HL-60 (cell line): ENCODE data around the gene TBC1D5.

ENCODE experiments used
- DNase-seq, 2 experiments: peaks; one replicate each; pipeline ENCODE4 v3.0.0-alpha.2; 2010 to 2020; ENCODE audit warnings: low read depth in 1 of 2, low spot score in 1 of 2
- H3K27ac ChIP-seq: fragments of 250-450 bp; sonication (Bioruptor Pico); replicated peaks from 2 replicates; pipeline ENCODE4 v1.5.1; 2020; ENCODE audit warnings: mild to moderate bottlenecking, moderate library complexity
- H3K27me3 ChIP-seq: fragments of 250-450 bp; sonication (Bioruptor Pico); 2 replicates; pipeline ENCODE4 v1.5.1; 2021; ENCODE audit warnings: mild to moderate bottlenecking, moderate library complexity; ENCODE audit not compliant: insufficient read depth, poor library complexity, severe bottlenecking
- H3K4me3 ChIP-seq: replicated peaks from 2 replicates; pipeline ENCODE4 v1.5.1; 2011; ENCODE audit warnings: mild to moderate bottlenecking, control low read depth, low read length; ENCODE audit not compliant: insufficient read depth
- GABPA ChIP-seq: IDR thresholded peaks from 2 replicates; pipeline ENCODE4 v1.6.1; 2012; ENCODE audit warnings: low read depth
- POLR2AphosphoS5 ChIP-seq: IDR thresholded peaks from 2 replicates; pipeline ENCODE4 v1.6.1; 2012; ENCODE audit warnings: low read depth
- SPI1 ChIP-seq: IDR thresholded peaks from 2 replicates; pipeline ENCODE4 v1.6.1; 2012; ENCODE audit warnings: low read depth, mild to moderate bottlenecking, borderline replicate concordance
- TF ChIP-seq, protein P1 (sequence below): IDR thresholded peaks from 2 replicates; pipeline ENCODE4 v1.6.1; 2012; ENCODE audit warnings: low read depth; ENCODE audit not compliant: insufficient replicate concordance
- TF ChIP-seq, protein P2 (sequence below): IDR thresholded peaks from one replicate; pipeline ENCODE4 v1.5.1; 2011; ENCODE audit warnings: low read length, control low read depth, inconsistent platforms; ENCODE audit not compliant: insufficient read depth

TBC1D5 gene

DNA sequence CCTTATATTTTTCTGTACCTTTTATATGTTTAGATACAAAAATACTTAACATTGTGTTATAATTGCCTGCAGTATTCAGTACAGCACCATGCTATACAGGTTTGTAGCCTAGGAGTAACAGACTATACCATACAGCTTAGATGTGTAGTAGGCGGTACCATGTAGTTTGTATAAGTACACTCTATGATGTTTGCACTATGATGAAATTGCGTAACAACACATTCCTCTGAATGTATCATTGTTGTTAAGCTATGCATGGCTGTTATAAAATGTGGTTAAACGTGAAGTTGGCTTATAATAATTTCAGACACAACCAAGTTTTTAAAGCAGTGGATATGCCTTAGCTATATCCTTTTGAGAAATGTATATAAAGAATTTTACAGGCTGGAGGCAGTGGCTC is 529.3 kb downstream of the TBC1D5 start:
- H3K27me3 ChIP-seq: no peaks in the 10 kb centered on the region
- DNase-seq: no peak
- no peak overlapping the region for H3K4me3 ChIP-seq
- no peak overlapping the region for H3K27ac ChIP-seq
- TF ChIP-seq GABPA (no peak), POLR2AphosphoS5 (no peak), SPI1 (no peak)
- TF ChIP-seq, protein P1, sequence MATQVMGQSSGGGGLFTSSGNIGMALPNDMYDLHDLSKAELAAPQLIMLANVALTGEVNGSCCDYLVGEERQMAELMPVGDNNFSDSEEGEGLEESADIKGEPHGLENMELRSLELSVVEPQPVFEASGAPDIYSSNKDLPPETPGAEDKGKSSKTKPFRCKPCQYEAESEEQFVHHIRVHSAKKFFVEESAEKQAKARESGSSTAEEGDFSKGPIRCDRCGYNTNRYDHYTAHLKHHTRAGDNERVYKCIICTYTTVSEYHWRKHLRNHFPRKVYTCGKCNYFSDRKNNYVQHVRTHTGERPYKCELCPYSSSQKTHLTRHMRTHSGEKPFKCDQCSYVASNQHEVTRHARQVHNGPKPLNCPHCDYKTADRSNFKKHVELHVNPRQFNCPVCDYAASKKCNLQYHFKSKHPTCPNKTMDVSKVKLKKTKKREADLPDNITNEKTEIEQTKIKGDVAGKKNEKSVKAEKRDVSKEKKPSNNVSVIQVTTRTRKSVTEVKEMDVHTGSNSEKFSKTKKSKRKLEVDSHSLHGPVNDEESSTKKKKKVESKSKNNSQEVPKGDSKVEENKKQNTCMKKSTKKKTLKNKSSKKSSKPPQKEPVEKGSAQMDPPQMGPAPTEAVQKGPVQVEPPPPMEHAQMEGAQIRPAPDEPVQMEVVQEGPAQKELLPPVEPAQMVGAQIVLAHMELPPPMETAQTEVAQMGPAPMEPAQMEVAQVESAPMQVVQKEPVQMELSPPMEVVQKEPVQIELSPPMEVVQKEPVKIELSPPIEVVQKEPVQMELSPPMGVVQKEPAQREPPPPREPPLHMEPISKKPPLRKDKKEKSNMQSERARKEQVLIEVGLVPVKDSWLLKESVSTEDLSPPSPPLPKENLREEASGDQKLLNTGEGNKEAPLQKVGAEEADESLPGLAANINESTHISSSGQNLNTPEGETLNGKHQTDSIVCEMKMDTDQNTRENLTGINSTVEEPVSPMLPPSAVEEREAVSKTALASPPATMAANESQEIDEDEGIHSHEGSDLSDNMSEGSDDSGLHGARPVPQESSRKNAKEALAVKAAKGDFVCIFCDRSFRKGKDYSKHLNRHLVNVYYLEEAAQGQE: no peak
- TF ChIP-seq, protein P2, sequence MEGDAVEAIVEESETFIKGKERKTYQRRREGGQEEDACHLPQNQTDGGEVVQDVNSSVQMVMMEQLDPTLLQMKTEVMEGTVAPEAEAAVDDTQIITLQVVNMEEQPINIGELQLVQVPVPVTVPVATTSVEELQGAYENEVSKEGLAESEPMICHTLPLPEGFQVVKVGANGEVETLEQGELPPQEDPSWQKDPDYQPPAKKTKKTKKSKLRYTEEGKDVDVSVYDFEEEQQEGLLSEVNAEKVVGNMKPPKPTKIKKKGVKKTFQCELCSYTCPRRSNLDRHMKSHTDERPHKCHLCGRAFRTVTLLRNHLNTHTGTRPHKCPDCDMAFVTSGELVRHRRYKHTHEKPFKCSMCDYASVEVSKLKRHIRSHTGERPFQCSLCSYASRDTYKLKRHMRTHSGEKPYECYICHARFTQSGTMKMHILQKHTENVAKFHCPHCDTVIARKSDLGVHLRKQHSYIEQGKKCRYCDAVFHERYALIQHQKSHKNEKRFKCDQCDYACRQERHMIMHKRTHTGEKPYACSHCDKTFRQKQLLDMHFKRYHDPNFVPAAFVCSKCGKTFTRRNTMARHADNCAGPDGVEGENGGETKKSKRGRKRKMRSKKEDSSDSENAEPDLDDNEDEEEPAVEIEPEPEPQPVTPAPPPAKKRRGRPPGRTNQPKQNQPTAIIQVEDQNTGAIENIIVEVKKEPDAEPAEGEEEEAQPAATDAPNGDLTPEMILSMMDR: no peak

DNA sequence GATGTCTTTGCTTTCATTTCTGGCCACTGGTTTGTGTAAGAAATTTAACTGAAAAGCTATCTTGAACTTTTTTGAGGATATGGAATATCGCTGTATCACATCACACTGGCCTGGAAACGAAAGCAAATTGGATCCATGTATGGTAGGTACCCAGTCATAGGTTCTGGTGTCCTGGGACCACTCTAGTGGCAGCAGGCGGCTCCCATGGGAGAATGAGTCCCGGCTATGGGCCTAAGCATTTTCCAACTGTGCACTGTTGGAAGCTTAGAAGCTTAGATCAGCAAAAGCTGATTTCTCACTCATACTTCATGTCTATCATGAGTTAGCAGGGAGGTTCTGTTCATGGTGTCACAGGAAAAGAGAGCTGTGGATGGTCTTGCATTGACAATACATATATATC is 534.5 kb downstream of the TBC1D5 start:
- DNase-seq: no peak
- Histone ChIP-seq H3K27me3 (no peaks in the 10 kb centered on the region), H3K27ac (no peak overlapping the region), H3K4me3 (no peak overlapping the region)
- TF ChIP-seq, protein P1: no peak
- TF ChIP-seq, protein P2: no peak
- TF ChIP-seq SPI1 (no peak), GABPA (no peak), POLR2AphosphoS5 (no peak)

DNA sequence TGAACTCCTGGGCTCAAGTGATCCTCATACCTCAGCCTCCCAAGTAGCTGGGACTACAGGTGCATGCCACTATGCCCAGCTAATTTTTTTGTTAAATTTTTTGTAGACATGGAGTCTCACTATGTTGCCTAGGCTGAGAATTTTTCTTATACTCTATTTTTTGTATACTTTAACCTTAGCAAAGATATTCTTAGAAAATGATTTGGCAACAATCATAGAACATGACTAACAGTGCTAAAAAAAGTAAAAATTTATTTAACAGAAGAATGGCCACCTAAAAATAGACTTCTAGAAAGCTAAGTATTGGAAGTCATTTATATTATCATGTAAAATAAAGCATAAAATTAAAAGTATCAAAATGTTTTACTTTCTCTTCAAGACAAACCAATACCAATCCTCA is 535.4 kb downstream of the TBC1D5 start:
- DNase-seq: no peak
- Histone ChIP-seq H3K27ac (no peak overlapping the region), H3K4me3 (no peak overlapping the region), H3K27me3 (no peaks in the 10 kb centered on the region)
- TF ChIP-seq, protein P2: no peak
- TF ChIP-seq, protein P1: no peak
